GM19239 (cell line): ENCODE measurements around the gene STAMBPL1.

Experiments used
- DNase-seq: peaks from one replicate; pipeline ENCODE4 v3.0.0; 2011; ENCODE audit warnings: low spot score; ENCODE audit not compliant: insufficient read length
- FAIRE-seq: peaks from 2 replicates; lab custom pipeline; 2011; peaks lifted over from hg19 to GRCh38; lab: Jason Lieb, UNC

Gene STAMBPL1

GRCh38 chr10:88941026-88941425 is 61.0 kb downstream of the STAMBPL1 start:
- DNase-seq (no peak), FAIRE-seq (no peak)

GRCh38 chr10:88943778-88944177 is 63.7 kb downstream of the STAMBPL1 start:
- FAIRE-seq (peak; percentile 26), DNase-seq (no peak)

- DNase-seq, result peak; percentile 17
- peak; percentile 85 for FAIRE-seq
Measured at GRCh38 chr10:88944813-88945212, 64.8 kb downstream of the STAMBPL1 start.

GRCh38 chr10:88946200-88946599 is 66.2 kb downstream of the STAMBPL1 start:
- no peak for FAIRE-seq
- DNase-seq, result no peak

GRCh38 chr10:88946965-88947590 is 67.0 kb downstream of the STAMBPL1 start:
- peak; percentile 23 for FAIRE-seq
- DNase-seq, result no peak

- no peak for FAIRE-seq
- no peak for DNase-seq
Measured at GRCh38 chr10:88949051-88949450, 69.0 kb downstream of the STAMBPL1 start.

- DNase-seq, result no peak
- FAIRE-seq, result no peak
Measured at GRCh38 chr10:88949912-88950837, 70.1 kb downstream of the STAMBPL1 start.

GRCh38 chr10:88952647-88953111 is 72.6 kb downstream of the STAMBPL1 start, which contains the start of gene ACTA2:
TSS of gene ACTA2 (minus strand) at chr10:88952773. CDS start at chr10:88948930, 3,843 bp downstream.
- FAIRE-seq (no peak), DNase-seq (no peak)

GRCh38 chr10:88953662-88954061 is 73.6 kb downstream of the STAMBPL1 start:
- FAIRE-seq (no peak), DNase-seq (no peak)

GRCh38 chr10:88954458-88955083 is 74.5 kb downstream of the STAMBPL1 start:
- FAIRE-seq, result no peak
- DNase-seq, result no peak

GRCh38 chr10:88957381-88957780 is 77.3 kb downstream of the STAMBPL1 start:
- FAIRE-seq, result no peak
- no peak for DNase-seq

GRCh38 chr10:88958721-88959120 is 78.7 kb downstream of the STAMBPL1 start:
- DNase-seq (no peak), FAIRE-seq (no peak)

- no peak for FAIRE-seq
- no peak for DNase-seq
Measured at GRCh38 chr10:88960802-88961201, 80.8 kb downstream of the STAMBPL1 start.

GRCh38 chr10:88961266-88961665 is 81.2 kb downstream of the STAMBPL1 start:
- DNase-seq (no peak), FAIRE-seq (no peak)

GRCh38 chr10:88962336-88962735 is 82.3 kb downstream of the STAMBPL1 start:
- no peak for FAIRE-seq

GRCh38 chr10:88963318-88963717 is 83.3 kb downstream of the STAMBPL1 start:
- FAIRE-seq, result no peak

More at GRCh38 chr10:88962336-88962735, 82.3 kb downstream of the STAMBPL1 start:
- no peak for DNase-seq

GRCh38 chr10:88964360-88964759 is 84.3 kb downstream of the STAMBPL1 start:
- no peak for DNase-seq
- no peak for FAIRE-seq

More at GRCh38 chr10:88963318-88963717, 83.3 kb downstream of the STAMBPL1 start:
- no peak for DNase-seq

- no peak for FAIRE-seq
Measured at GRCh38 chr10:88964869-88965415, 84.9 kb downstream of the STAMBPL1 start.

GRCh38 chr10:88966797-88967196 is 86.8 kb downstream of the STAMBPL1 start:
- no peak for FAIRE-seq
- DNase-seq, result no peak

More at GRCh38 chr10:88964869-88965415, 84.9 kb downstream of the STAMBPL1 start:
- DNase-seq, result no peak

- FAIRE-seq (no peak), DNase-seq (no peak)
Measured at GRCh38 chr10:88968391-88968790, 88.3 kb downstream of the STAMBPL1 start.
